Transverse colon (tissue), 4 donors: ENCODE measurements around the gene MYO19. TPM values are rescaled to one million over a fixed set of nuclear protein-coding genes. Genes with fewer than 3 reads are reported as not detected.

ENCODE experiments used
- DNase-seq: peaks from one replicate; pipeline ENCODE4 v3.0.0-alpha.2; 2019
- H3K27ac ChIP-seq, 4 donors: fragments of 200-600 bp; sonication (generic); 2 replicates each; pipeline ENCODE4 v1.5.1; 2016 to 2018; ENCODE audit warnings: inconsistent platforms in 4 of 4
- H3K27me3 ChIP-seq: fragments of 200-600 bp; sonication (generic); 2 replicates; pipeline ENCODE4 v1.5.1; 2017; ENCODE audit warnings: inconsistent platforms
- H3K36me3 ChIP-seq, 4 donors: fragments of 200-600 bp; sonication (generic); 2 replicates each; pipeline ENCODE4 v1.5.1; 2017 to 2019; ENCODE audit warnings: inconsistent platforms in 4 of 4
- H3K4me1 ChIP-seq, 4 donors: fragments of 200-600 bp; sonication (generic); 2 replicates each; pipeline ENCODE4 v1.5.1; 2017 to 2020; ENCODE audit warnings: inconsistent platforms in 4 of 4
- H3K4me3 ChIP-seq, 4 donors: fragments of 200-600 bp; sonication (generic); 1 replicate in 1 of 4; 2 replicates in 3 of 4; pipeline versions ENCODE4 v1.5.1 to v1.6.1; 2017 to 2019; ENCODE audit warnings: inconsistent platforms in 4 of 4
- H3K9me3 ChIP-seq, 2 donors: fragments of 200-600 bp; sonication (generic); 2 replicates each; pipeline ENCODE4 v1.5.1; 2017 to 2019; ENCODE audit warnings: inconsistent platforms in 2 of 2
- EP300 ChIP-seq: sonication (generic); formaldehyde crosslinking; IDR thresholded peaks from one replicate; pipeline ENCODE4 v1.6.1; 2017; ENCODE audit warnings: antibody characterized with exemption, low read depth
- POLR2A ChIP-seq: fragments of 450-650 bp; IDR thresholded peaks from one replicate; pipeline ENCODE4 v1.6.1; 2016; ENCODE audit warnings: antibody characterized with exemption, mild to moderate bottlenecking, moderate library complexity
- POLR2AphosphoS5 ChIP-seq, 3 donors: sonication (generic); formaldehyde crosslinking; IDR thresholded peaks; one replicate each; pipeline ENCODE4 v1.6.1; 2016; ENCODE audit warnings: antibody characterized with exemption in 3 of 3
- WGBS, 2 donors: methylation state at CpG; one replicate each; pipeline ENCODE4 v1.1.5; 2018; ENCODE audit warnings: low coverage in 1 of 2; 5-methylcytosine and 5-hydroxymethylcytosine counted together
- in situ Hi-C, 4 donors: fragments of 200-750 bp; cut with MboI; loops; one replicate each; pipeline versions ENCODE4 v1.15.0 to v1.15.1; 2017; ENCODE audit warnings: low sequenced_read_pairs in 3 of 4, low pct_ligation_motif_present in 1 of 4, low pct_unique_long_range_greater_than_20kb in 1 of 4
- intact Hi-C: fragments of 100-400 bp; cut with DNase I; formaldehyde crosslinking; loops from one replicate; pipeline ENCODE4 v1.15.1; 2023; ENCODE audit warnings: low total_unique reads
- total RNA-seq, 4 donors: library from RNA; depleted of rRNA; stranded (reverse); fragments of >200 nt; gene quantifications; one replicate each; pipeline ENCODE4 v1.1.0, GENCODE V29; 2016
- TF ChIP-seq, protein P1 (sequence below), 5 experiments: fragments of 200-600 bp in 3 of 5; fragments of 450-650 bp in 2 of 5; sonication (generic) in 3 of 5; IDR thresholded peaks; 1 replicate in 2 of 5; 2 replicates in 3 of 5; pipeline ENCODE4 v1.5.1; 2016 to 2017; ENCODE audit warnings: antibody characterized with exemption in 5 of 5, inconsistent platforms in 3 of 5, mild to moderate bottlenecking in 2 of 5, moderate library complexity in 1 of 5

The MYO19 gene
- total RNA-seq, 4 donors from 2014 or later, result 94.2 to 230 (median 159) TPM

DNA sequence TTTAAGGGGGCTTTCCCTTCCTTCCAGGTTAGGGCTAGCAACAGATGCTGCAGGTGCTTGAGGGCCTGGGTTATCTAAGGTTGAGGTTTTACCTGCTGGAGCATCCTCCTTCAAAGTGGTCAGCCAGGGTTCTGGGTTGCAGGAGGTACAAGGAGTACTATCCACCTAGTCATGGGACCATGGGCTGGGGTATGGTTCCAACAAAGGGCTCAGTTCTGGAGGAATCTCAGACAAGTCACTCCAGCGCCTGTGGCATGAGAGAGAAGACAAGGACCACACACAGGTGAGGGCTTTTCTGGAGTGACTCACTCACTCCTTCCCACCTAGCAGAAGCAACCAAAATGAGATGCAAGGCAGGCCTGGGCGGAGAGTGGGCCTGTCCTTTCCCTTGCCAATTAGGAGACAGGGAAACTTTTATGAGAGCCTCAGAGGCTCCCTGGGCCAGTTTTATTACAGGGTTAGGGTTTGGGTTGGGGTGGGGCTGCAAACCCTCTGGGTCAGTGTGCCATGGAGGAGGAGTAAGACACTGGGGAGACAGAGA is 2.2 kb downstream of the MYO19 start:
- in situ Hi-C loops (no loop called here), intact Hi-C loops (no loop called here)
- H3K4me1 ChIP-seq, result peaks cover 0 to 18% (median 16%) of the 10 kb centered on the region in 4 donors
- WGBS, 2 donors, result 93% methylated on average over 2 of the region's 2 CpGs; no CpG with 5 or more reads in 1 of the 2 donors
- DNase-seq, result no peak
- no peaks in the 10 kb centered on the region for H3K9me3 ChIP-seq
- H3K36me3 ChIP-seq, result peaks cover 0 to 5% (median 0%) of the 10 kb centered on the region in 4 donors
- no peak overlapping the region for H3K27ac ChIP-seq
- TF ChIP-seq, protein P1, sequence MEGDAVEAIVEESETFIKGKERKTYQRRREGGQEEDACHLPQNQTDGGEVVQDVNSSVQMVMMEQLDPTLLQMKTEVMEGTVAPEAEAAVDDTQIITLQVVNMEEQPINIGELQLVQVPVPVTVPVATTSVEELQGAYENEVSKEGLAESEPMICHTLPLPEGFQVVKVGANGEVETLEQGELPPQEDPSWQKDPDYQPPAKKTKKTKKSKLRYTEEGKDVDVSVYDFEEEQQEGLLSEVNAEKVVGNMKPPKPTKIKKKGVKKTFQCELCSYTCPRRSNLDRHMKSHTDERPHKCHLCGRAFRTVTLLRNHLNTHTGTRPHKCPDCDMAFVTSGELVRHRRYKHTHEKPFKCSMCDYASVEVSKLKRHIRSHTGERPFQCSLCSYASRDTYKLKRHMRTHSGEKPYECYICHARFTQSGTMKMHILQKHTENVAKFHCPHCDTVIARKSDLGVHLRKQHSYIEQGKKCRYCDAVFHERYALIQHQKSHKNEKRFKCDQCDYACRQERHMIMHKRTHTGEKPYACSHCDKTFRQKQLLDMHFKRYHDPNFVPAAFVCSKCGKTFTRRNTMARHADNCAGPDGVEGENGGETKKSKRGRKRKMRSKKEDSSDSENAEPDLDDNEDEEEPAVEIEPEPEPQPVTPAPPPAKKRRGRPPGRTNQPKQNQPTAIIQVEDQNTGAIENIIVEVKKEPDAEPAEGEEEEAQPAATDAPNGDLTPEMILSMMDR (IDR thresholded peaks at IDR 0.05), result no peak
- TF ChIP-seq POLR2A (no peak), EP300 (no peak), POLR2AphosphoS5 (IDR thresholded peaks at IDR 0.05) (no peak)
- no peak overlapping the region for H3K4me3 ChIP-seq
- no peaks in the 10 kb centered on the region for H3K27me3 ChIP-seq

- intact Hi-C loops, result no loop called here
Observed at GRCh38 chr17:36529121-36529520, 5.5 kb downstream of the MYO19 start.

DNA sequence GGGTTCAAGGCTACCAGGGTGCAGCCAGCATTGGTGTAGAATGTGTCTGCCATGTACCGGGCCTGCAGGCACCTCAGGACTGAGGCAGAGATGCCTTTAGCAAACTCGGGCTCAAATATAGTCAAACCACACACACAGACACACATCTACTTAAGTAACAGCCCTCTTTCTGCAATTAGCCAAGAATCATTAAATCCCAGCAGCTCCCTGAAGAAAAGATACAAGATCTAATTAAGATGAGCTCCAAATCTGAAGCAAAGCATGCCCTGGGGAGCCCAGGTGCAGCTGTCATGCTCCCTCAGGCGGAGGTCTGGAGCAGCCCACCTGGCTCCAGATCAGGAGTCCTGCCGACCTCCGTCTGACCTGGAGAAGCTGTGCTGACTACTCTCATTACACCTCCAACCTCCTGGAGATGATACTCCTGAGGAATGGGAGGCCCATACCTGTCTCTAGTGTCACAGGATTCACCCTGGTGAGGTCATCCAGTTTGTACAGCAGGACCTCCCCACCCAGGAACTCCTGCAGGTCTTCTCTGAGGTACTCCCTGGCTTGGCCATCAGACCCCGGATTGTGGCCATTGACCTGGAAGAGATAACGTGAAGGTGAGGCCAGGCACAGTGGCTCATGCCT is 6.9 kb downstream of the MYO19 start:
- H3K36me3 ChIP-seq, result peaks cover 0 to 32% (median 9%) of the 10 kb centered on the region in 4 donors
- no peak for DNase-seq
- no peaks in the 10 kb centered on the region for H3K9me3 ChIP-seq
- no peaks in the 10 kb centered on the region for H3K27me3 ChIP-seq
- H3K4me1 ChIP-seq, result no peaks in the 10 kb centered on the region
- 99 to 100% methylated on average over 1 to 7 of the region's 7 CpGs for WGBS, 2 donors
- in situ Hi-C loops, result no loop called here
- H3K27ac ChIP-seq, result no peak overlapping the region
- H3K4me3 ChIP-seq, result no peak overlapping the region
- TF ChIP-seq EP300 (no peak), POLR2AphosphoS5 (IDR thresholded peaks at IDR 0.05) (no peak), POLR2A (no peak)
- TF ChIP-seq, protein P1 (IDR thresholded peaks at IDR 0.05), result no peak
- intact Hi-C loops, result no loop called here

More at GRCh38 chr17:36529121-36529520, 5.5 kb downstream of the MYO19 start:
- no peak for DNase-seq
- no peaks in the 10 kb centered on the region for H3K27me3 ChIP-seq
- peaks cover 0 to 27% (median 6%) of the 10 kb centered on the region in 4 donors for H3K36me3 ChIP-seq
- TF ChIP-seq, protein P1 (IDR thresholded peaks at IDR 0.05), result no peak
- no peak for TF ChIP-seq EP300
- H3K4me3 ChIP-seq, result no peak overlapping the region
- in situ Hi-C loops, result no loop called here
- peaks cover 0 to 9% (median 8%) of the 10 kb centered on the region in 4 donors for H3K4me1 ChIP-seq
- H3K27ac ChIP-seq, result no peak overlapping the region
- H3K9me3 ChIP-seq, result no peaks in the 10 kb centered on the region

- Histone ChIP-seq H3K36me3 (peaks cover 0 to 32% (median 10%) of the 10 kb centered on the region in 4 donors), H3K27me3 (no peaks in the 10 kb centered on the region), H3K4me3 (no peak overlapping the region), H3K27ac (no peak overlapping the region), H3K9me3 (no peaks in the 10 kb centered on the region), H3K4me1 (no peaks in the 10 kb centered on the region)
- WGBS, 2 donors, result 96 to 100% methylated on average over 1 to 6 of the region's 6 CpGs
- intact Hi-C loops, result no loop called here
- DNase-seq, result no peak
- TF ChIP-seq POLR2A, result no peak
- no peak for TF ChIP-seq EP300
- no peak for TF ChIP-seq POLR2AphosphoS5 (IDR thresholded peaks at IDR 0.05)
- in situ Hi-C loops, result no loop called here
Observed at GRCh38 chr17:36525888-36526287, 8.8 kb downstream of the MYO19 start.
